Gastrocnemius medialis (tissue), 4 donors: Measurements from ENCODE around the gene ISM2. TPM values are rescaled to one million over a fixed set of nuclear protein-coding genes. Genes with fewer than 3 reads are reported as not detected.
"Not testable (repeated sequence)": the region's sequence is repeated elsewhere in the genome, so short reads cannot be mapped to it uniquely, and the experiment has no call there.

Source experiments
- ATAC-seq, 2 donors: fragments of 150-250 bp; one replicate each; pipeline ENCODE4 v1.9.1; 2016
- DNase-seq, 2 donors: peaks; one replicate each; pipeline ENCODE4 v3.0.0-alpha.2; 2019
- H3K27ac ChIP-seq, 4 donors: fragments of 200-600 bp; sonication (generic); 1 replicate in 1 of 4; 2 replicates in 3 of 4; pipeline ENCODE4 v1.5.1; 2016 to 2018; ENCODE audit warnings: mild to moderate bottlenecking in 2 of 4, moderate library complexity in 1 of 4
- H3K27me3 ChIP-seq, 3 donors: fragments of 200-600 bp; sonication (generic) in 2 of 3; 1 replicate in 1 of 3; 2 replicates in 2 of 3; pipeline versions ENCODE4 v1.5.1 to v1.6.0; 2016 to 2019; ENCODE audit warnings: mild to moderate bottlenecking in 1 of 3, moderate library complexity in 1 of 3
- H3K36me3 ChIP-seq, 2 donors: fragments of 200-600 bp; sonication (generic) in 1 of 2; one replicate each; pipeline ENCODE4 v1.5.1; 2017 to 2018
- H3K4me1 ChIP-seq, 2 donors: fragments of 200-600 bp; sonication (generic) in 1 of 2; one replicate each; pipeline ENCODE4 v1.5.1; 2016 to 2017; ENCODE audit warnings: mild to moderate bottlenecking in 2 of 2
- H3K4me3 ChIP-seq, 4 donors: fragments of 200-600 bp; sonication (generic) in 3 of 4; 1 replicate in 1 of 4; 2 replicates in 3 of 4; pipeline ENCODE4 v1.5.1; 2016 to 2019; ENCODE audit warnings: mild to moderate bottlenecking in 2 of 4
- H3K9me3 ChIP-seq, 3 donors: fragments of 200-600 bp; sonication (generic) in 2 of 3; 1 replicate in 1 of 3; 2 replicates in 2 of 3; pipeline ENCODE4 v1.5.1; 2016 to 2019
- CTCF ChIP-seq, 5 experiments: fragments of 450-650 bp in 3 of 5; fragments of 200-600 bp in 2 of 5; sonication (generic) in 2 of 5; IDR thresholded peaks in 4 of 5; conservative IDR thresholded peaks in 1 of 5; 1 replicate in 4 of 5; 2 replicates in 1 of 5; pipeline ENCODE4 v1.5.1; 2016 to 2019; ENCODE audit warnings: antibody characterized with exemption in 5 of 5, mild to moderate bottlenecking in 3 of 5, moderate library complexity in 3 of 5
- POLR2A ChIP-seq, 2 donors: fragments of 450-650 bp; IDR thresholded peaks; one replicate each; pipeline ENCODE4 v1.6.1; 2017; ENCODE audit warnings: antibody characterized with exemption in 2 of 2, mild to moderate bottlenecking in 2 of 2, moderate library complexity in 2 of 2
- in situ Hi-C, 4 donors: fragments of 200-750 bp; cut with MboI; loops; one replicate each; pipeline versions ENCODE4 v1.15.0 to v1.8.0; 2017; ENCODE audit warnings: low sequenced_read_pairs in 4 of 4
- intact Hi-C: fragments of 100-400 bp; cut with DNase I; formaldehyde crosslinking; loops from one replicate; pipeline ENCODE4 v1.15.1; 2023; ENCODE audit warnings: low total_unique reads
- total RNA-seq, 4 donors: library from RNA; depleted of rRNA; stranded (reverse); fragments of >200 nt; gene quantifications; one replicate each; pipeline versions ENCODE4 v1.1.0 to v1.2.3, GENCODE V29; 2016

Gene ISM2
- total RNA-seq, 4 donors from 2014 or later = not detected

- H3K9me3 ChIP-seq = no peaks in the 10 kb centered on the region
- intact Hi-C loops = no loop called here
- in situ Hi-C loops = no loop called here
- H3K4me3 ChIP-seq = no peak overlapping the region
- H3K36me3 ChIP-seq = no peaks in the 10 kb centered on the region
- H3K27ac ChIP-seq = no peak overlapping the region
- ATAC-seq (no peak), DNase-seq (no peak)
- no peak for TF ChIP-seq POLR2A (IDR thresholded peaks at IDR 0.05)
- no peak for TF ChIP-seq CTCF (IDR thresholded peaks at IDR 0.05 in 4 of 5, conservative IDR thresholded peaks at IDR 0.05 in 1 of 5)
- no peaks in the 10 kb centered on the region for H3K4me1 ChIP-seq
- no peaks in the 10 kb centered on the region for H3K27me3 ChIP-seq
Measured at GRCh38 chr14:77529963-77530362, 31.3 kb upstream of the ISM2 start.

GRCh38 chr14:77529213-77529612, 30.6 kb upstream of the ISM2 start:
- Histone ChIP-seq H3K36me3 (no peaks in the 10 kb centered on the region), H3K4me3 (no peak overlapping the region), H3K27me3 (no peaks in the 10 kb centered on the region), H3K4me1 (no peaks in the 10 kb centered on the region), H3K9me3 (no peaks in the 10 kb centered on the region), H3K27ac (no peak overlapping the region)
- DNase-seq = no peak
- no peak for ATAC-seq
- intact Hi-C loops = no loop called here
- no peak for TF ChIP-seq CTCF (IDR thresholded peaks at IDR 0.05 in 4 of 5, conservative IDR thresholded peaks at IDR 0.05 in 1 of 5)
- no peak for TF ChIP-seq POLR2A (IDR thresholded peaks at IDR 0.05)
- in situ Hi-C loops = no loop called here

- intact Hi-C loops = not testable (repeated sequence)
Measured at GRCh38 chr14:77528701-77529100, 30.1 kb upstream of the ISM2 start.

GRCh38 chr14:77526266-77526665, 27.6 kb upstream of the ISM2 start:
- TF ChIP-seq CTCF (IDR thresholded peaks at IDR 0.05 in 4 of 5, conservative IDR thresholded peaks at IDR 0.05 in 1 of 5) (no peak), POLR2A (IDR thresholded peaks at IDR 0.05) (no peak)
- in situ Hi-C loops = no loop called here
- no peak overlapping the region for H3K4me3 ChIP-seq

More at GRCh38 chr14:77528701-77529100, 30.1 kb upstream of the ISM2 start:
- DNase-seq, H3K27me3 ChIP-seq, H3K4me3 ChIP-seq, H3K9me3 ChIP-seq, H3K27ac ChIP-seq, H3K36me3 ChIP-seq, in situ Hi-C loops, ATAC-seq, H3K4me1 ChIP-seq: not testable (repeated sequence)

GRCh38 chr14:77524536-77524935, 25.9 kb upstream of the ISM2 start:
- no peaks in the 10 kb centered on the region for H3K9me3 ChIP-seq
- no peak overlapping the region for H3K27ac ChIP-seq
- TF ChIP-seq CTCF (IDR thresholded peaks at IDR 0.05 in 4 of 5, conservative IDR thresholded peaks at IDR 0.05 in 1 of 5) = no peak
- TF ChIP-seq POLR2A (IDR thresholded peaks at IDR 0.05) = no peak
- no peaks in the 10 kb centered on the region for H3K27me3 ChIP-seq
- no peak overlapping the region for H3K4me3 ChIP-seq
- no peaks in the 10 kb centered on the region for H3K4me1 ChIP-seq
- in situ Hi-C loops (no loop called here), intact Hi-C loops (no loop called here)
- no peak for DNase-seq
- H3K36me3 ChIP-seq = peaks cover 0 to 5% of the 10 kb centered on the region in 2 donors
- no peak for ATAC-seq

More at GRCh38 chr14:77526266-77526665, 27.6 kb upstream of the ISM2 start:
- H3K9me3 ChIP-seq = no peaks in the 10 kb centered on the region
- no peak for ATAC-seq
- H3K27me3 ChIP-seq = no peaks in the 10 kb centered on the region
- H3K36me3 ChIP-seq = peaks cover 0 to 5% of the 10 kb centered on the region in 2 donors
- no peak overlapping the region for H3K27ac ChIP-seq
- DNase-seq = no peak
- no peaks in the 10 kb centered on the region for H3K4me1 ChIP-seq
- intact Hi-C loops = no loop called here
